ENCODE data around the gene CWC27.
"Not testable (repeated sequence)": the region's sequence is repeated elsewhere in the genome, so short reads cannot be mapped to it uniquely, and the experiment has no call there.

The CWC27 gene

GRCh38 chr5:64930672-64931318 is 162.1 kb downstream of the CWC27 start:
- no peak for DNase-seq

- DNase-seq: not testable (repeated sequence)
These were observed 170.7 kb downstream of the CWC27 start for GRCh38 chr5:64939422-64939771.

- no peak for DNase-seq
These were observed 171.2 kb downstream of the CWC27 start for GRCh38 chr5:64939772-64940510.

- no peak for DNase-seq
These were observed 173.7 kb downstream of the CWC27 start for GRCh38 chr5:64942460-64942859.

- DNase-seq: no peak
These were observed 176.1 kb downstream of the CWC27 start for GRCh38 chr5:64944868-64945267.

- no peak for DNase-seq
These were observed 178.3 kb downstream of the CWC27 start for GRCh38 chr5:64947031-64947430.

- DNase-seq: no peak
These were observed 179.1 kb downstream of the CWC27 start for GRCh38 chr5:64947801-64948200.

GRCh38 chr5:64949331-64949730 is 180.6 kb downstream of the CWC27 start:
- DNase-seq: no peak

- no peak for DNase-seq
These were observed 184.4 kb downstream of the CWC27 start for GRCh38 chr5:64952951-64953673.

GRCh38 chr5:64954518-64954917 is 185.8 kb downstream of the CWC27 start:
- DNase-seq: no peak

- no peak for DNase-seq
These were observed 190.1 kb downstream of the CWC27 start for GRCh38 chr5:64958757-64959391.

GRCh38 chr5:64963278-64963677 is 194.5 kb downstream of the CWC27 start:
- no peak for DNase-seq

- no peak for DNase-seq
These were observed 199.9 kb downstream of the CWC27 start for GRCh38 chr5:64968591-64969110.

GRCh38 chr5:64969578-64969977 is 200.8 kb downstream of the CWC27 start:
- no peak for DNase-seq

GRCh38 chr5:64971513-64971912 is 202.8 kb downstream of the CWC27 start:
- DNase-seq: no peak

- no peak for DNase-seq
These were observed 203.3 kb downstream of the CWC27 start for GRCh38 chr5:64971990-64972389.

- no peak for DNase-seq
These were observed 203.9 kb downstream of the CWC27 start for GRCh38 chr5:64972591-64972990.

- DNase-seq: no peak
These were observed 204.5 kb downstream of the CWC27 start for GRCh38 chr5:64973215-64973614.

GRCh38 chr5:64977779-64978178 is 209.0 kb downstream of the CWC27 start:
- no peak for DNase-seq

GRCh38 chr5:64978546-64978945 is 209.8 kb downstream of the CWC27 start:
- DNase-seq: no peak

GRCh38 chr5:64979531-64979930 is 210.8 kb downstream of the CWC27 start:
- DNase-seq: no peak

GRCh38 chr5:64980176-64980575 is 211.4 kb downstream of the CWC27 start:
- DNase-seq: no peak

- no peak for DNase-seq
These were observed 219.0 kb downstream of the CWC27 start for GRCh38 chr5:64987768-64988167.

Data from NCI-H1048 (cell line).